Measurements from ENCODE around the gene ALG9.

DNA sequence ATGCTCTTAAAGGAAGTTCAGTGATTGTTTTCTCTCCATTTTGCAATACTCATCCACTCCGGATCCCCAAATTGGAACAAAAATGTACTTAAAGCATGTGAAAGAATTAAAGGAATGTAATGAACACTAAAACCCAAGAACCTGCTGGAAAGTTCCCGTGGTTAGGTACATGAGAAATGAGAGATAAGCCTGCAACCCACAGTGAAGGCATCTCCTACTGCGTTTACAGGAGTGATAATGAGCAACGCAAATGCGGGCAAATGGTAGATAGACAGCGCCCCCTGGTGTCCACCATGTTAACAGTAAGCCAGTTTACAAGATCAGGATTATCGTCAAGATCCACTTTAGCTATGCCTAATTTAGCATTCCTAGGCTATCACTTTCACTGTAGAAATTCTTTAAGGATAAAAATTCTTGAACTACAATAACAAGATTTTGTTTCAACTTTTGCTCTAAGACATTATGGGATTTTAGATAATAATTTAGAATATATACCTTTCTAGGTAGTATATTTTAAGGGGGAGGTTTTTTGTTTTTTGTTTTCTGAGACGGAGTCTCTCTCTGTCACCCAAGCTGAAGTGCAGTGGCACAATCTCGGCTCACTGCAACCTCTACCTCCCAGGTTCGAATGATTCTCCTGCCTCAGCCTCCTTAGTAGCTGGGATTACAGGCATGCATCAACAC, 29.9 kb downstream of the ALG9 start:
- TF ChIP-seq, protein P1, sequence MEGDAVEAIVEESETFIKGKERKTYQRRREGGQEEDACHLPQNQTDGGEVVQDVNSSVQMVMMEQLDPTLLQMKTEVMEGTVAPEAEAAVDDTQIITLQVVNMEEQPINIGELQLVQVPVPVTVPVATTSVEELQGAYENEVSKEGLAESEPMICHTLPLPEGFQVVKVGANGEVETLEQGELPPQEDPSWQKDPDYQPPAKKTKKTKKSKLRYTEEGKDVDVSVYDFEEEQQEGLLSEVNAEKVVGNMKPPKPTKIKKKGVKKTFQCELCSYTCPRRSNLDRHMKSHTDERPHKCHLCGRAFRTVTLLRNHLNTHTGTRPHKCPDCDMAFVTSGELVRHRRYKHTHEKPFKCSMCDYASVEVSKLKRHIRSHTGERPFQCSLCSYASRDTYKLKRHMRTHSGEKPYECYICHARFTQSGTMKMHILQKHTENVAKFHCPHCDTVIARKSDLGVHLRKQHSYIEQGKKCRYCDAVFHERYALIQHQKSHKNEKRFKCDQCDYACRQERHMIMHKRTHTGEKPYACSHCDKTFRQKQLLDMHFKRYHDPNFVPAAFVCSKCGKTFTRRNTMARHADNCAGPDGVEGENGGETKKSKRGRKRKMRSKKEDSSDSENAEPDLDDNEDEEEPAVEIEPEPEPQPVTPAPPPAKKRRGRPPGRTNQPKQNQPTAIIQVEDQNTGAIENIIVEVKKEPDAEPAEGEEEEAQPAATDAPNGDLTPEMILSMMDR (IDR thresholded peaks at IDR 0.05 in 2 of 3, conservative IDR thresholded peaks at IDR 0.05 in 1 of 3; ENCODE audit: control insufficient read depth in 2 of 3, extremely low read depth in 1 of 3, insufficient read depth in 1 of 3, low read depth in 3 of 3, low read length in 3 of 3) = peak; percentile 79 to 91 (median 82)
- TF ChIP-seq JUNB (IDR thresholded peaks at IDR 0.05) (no peak), POLR2A (IDR thresholded peaks at IDR 0.05; ENCODE audit: low read depth, low read length) (no peak)

Data from GM12878 (cell line).